Loucy (cell line): ENCODE data around the gene IGFBP5.

ENCODE experiments used
- H2AFZ ChIP-seq: fragments of 200-600 bp; sonication (generic); 2 replicates; pipeline ENCODE4 v1.6.0; 2016; ENCODE audit warnings: antibody characterized with exemption, mild to moderate bottlenecking, low read length, moderate library complexity
- H3F3A ChIP-seq: fragments of 200-600 bp; 2 replicates; pipeline ENCODE4 v1.6.0; 2016; ENCODE audit warnings: antibody characterized with exemption, low read depth, mild to moderate bottlenecking
- H3K27me3 ChIP-seq: fragments of 200-600 bp; sonication (generic); 2 replicates; pipeline ENCODE4 v1.6.1; 2014; ENCODE audit warnings: low read length, mild to moderate bottlenecking; ENCODE audit not compliant: insufficient read depth, poor library complexity, severe bottlenecking
- H3K36me3 ChIP-seq: fragments of 200-600 bp; sonication (generic); 2 replicates; pipeline ENCODE4 v1.6.1; 2016; ENCODE audit warnings: low read length; ENCODE audit not compliant: insufficient read depth
- H3K4me1 ChIP-seq: fragments of 200-600 bp; sonication (generic); 2 replicates; pipeline ENCODE4 v1.5.1; 2014; ENCODE audit warnings: low read length, mild to moderate bottlenecking; ENCODE audit not compliant: insufficient read depth, poor library complexity, severe bottlenecking
- H3K4me2 ChIP-seq: fragments of 200-600 bp; sonication (generic); 2 replicates; pipeline ENCODE4 v1.6.0; 2014; ENCODE audit warnings: antibody characterized with exemption, low read length, low read depth, mild to moderate bottlenecking; ENCODE audit not compliant: poor library complexity, severe bottlenecking
- H3K4me3 ChIP-seq: fragments of 200-600 bp; sonication (generic); 2 replicates; pipeline ENCODE4 v1.5.1; 2014; ENCODE audit warnings: low read length, mild to moderate bottlenecking, mixed read lengths; ENCODE audit not compliant: poor library complexity, severe bottlenecking
- H3K79me2 ChIP-seq: fragments of 200-600 bp; sonication (generic); 2 replicates; pipeline ENCODE4 v1.6.1; 2014; ENCODE audit warnings: low read length; ENCODE audit not compliant: insufficient read depth
- H3K9ac ChIP-seq: fragments of 200-600 bp; sonication (generic); 2 replicates; pipeline ENCODE4 v1.6.0; 2014; ENCODE audit warnings: mild to moderate bottlenecking, low read depth, low read length, moderate library complexity; ENCODE audit not compliant: poor library complexity, severe bottlenecking
- H3K9me2 ChIP-seq: fragments of 200-600 bp; sonication (generic); replicated peaks from 2 replicates; pipeline ENCODE4 v1.6.1; 2016; ENCODE audit warnings: low read depth, low read length, mixed read lengths
- H3K9me3 ChIP-seq: fragments of 200-600 bp; sonication (generic); 2 replicates; pipeline ENCODE4 v1.6.1; 2014; ENCODE audit warnings: mild to moderate bottlenecking, antibody characterized with exemption, low read length, low read depth; ENCODE audit not compliant: insufficient read depth
- H4K20me1 ChIP-seq: fragments of 200-600 bp; sonication (generic); 2 replicates; pipeline ENCODE4 v1.6.0; 2014; ENCODE audit warnings: antibody characterized with exemption, low read length, mild to moderate bottlenecking; ENCODE audit not compliant: insufficient read depth, poor library complexity, severe bottlenecking
- CTCF ChIP-seq: fragments of 200-600 bp; sonication (generic); conservative IDR thresholded peaks from 2 replicates; pipeline ENCODE4 v1.5.1; 2014; ENCODE audit warnings: mild to moderate bottlenecking, antibody characterized with exemption, low read length
- EZH2phosphoT487 ChIP-seq: fragments of 200-600 bp; IDR thresholded peaks from 2 replicates; pipeline ENCODE4 v1.6.1; 2018; ENCODE audit warnings: antibody characterized with exemption, mild to moderate bottlenecking, moderate library complexity, borderline replicate concordance

The IGFBP5 gene

GRCh38 chr2:216671791-216672343, 23.5 kb downstream of the IGFBP5 start:
- Histone ChIP-seq H3K4me1 (no peaks in the 10 kb centered on the region), H3K4me3 (no peak overlapping the region), H3K9me2 (no peaks in the 10 kb centered on the region), H3K79me2 (no peaks in the 10 kb centered on the region), H3K9ac (no peak overlapping the region), H3K27me3 (no peaks in the 10 kb centered on the region), H4K20me1 (no peaks in the 10 kb centered on the region), H3K36me3 (peaks cover 2% of the 10 kb centered on the region; the same call in 1 of the 2 replicates), H2AFZ (no peak overlapping the region), H3K9me3 (no peaks in the 10 kb centered on the region), H3F3A (no peaks in the 10 kb centered on the region), H3K4me2 (no peak overlapping the region)
- TF ChIP-seq EZH2phosphoT487 (no peak), CTCF (no peak)

- Histone ChIP-seq H3K9me2 (no peaks in the 10 kb centered on the region), H3F3A (no peaks in the 10 kb centered on the region), H4K20me1 (no peaks in the 10 kb centered on the region), H2AFZ (no peak overlapping the region), H3K9ac (no peak overlapping the region), H3K27me3 (no peaks in the 10 kb centered on the region), H3K4me1 (no peaks in the 10 kb centered on the region), H3K9me3 (no peaks in the 10 kb centered on the region), H3K36me3 (peaks cover 5% of the 10 kb centered on the region; the same call in 1 of the 2 replicates), H3K79me2 (no peaks in the 10 kb centered on the region), H3K4me3 (no peak overlapping the region), H3K4me2 (no peak overlapping the region)
- no peak for TF ChIP-seq CTCF
- no peak for TF ChIP-seq EZH2phosphoT487
Observed at GRCh38 chr2:216671081-216671411, 24.3 kb downstream of the IGFBP5 start.

- Histone ChIP-seq H2AFZ (no peak overlapping the region), H3K4me2 (no peak overlapping the region), H3K27me3 (no peaks in the 10 kb centered on the region), H3K9ac (no peak overlapping the region), H4K20me1 (no peaks in the 10 kb centered on the region), H3K79me2 (no peaks in the 10 kb centered on the region), H3F3A (no peaks in the 10 kb centered on the region), H3K4me1 (no peaks in the 10 kb centered on the region), H3K36me3 (peaks cover 11% of the 10 kb centered on the region; the same call in 1 of the 2 replicates), H3K4me3 (no peak overlapping the region), H3K9me2 (no peaks in the 10 kb centered on the region), H3K9me3 (no peaks in the 10 kb centered on the region)
- TF ChIP-seq CTCF (no peak), EZH2phosphoT487 (no peak)
Observed at GRCh38 chr2:216670266-216671080, 24.9 kb downstream of the IGFBP5 start.
